ENCODE results near the gene ZNF814.
A peak's percentile ranks its signal among the peaks of the same experiment; 100 is the strongest.
"Not testable (repeated sequence)": the region's sequence is repeated elsewhere in the genome, so short reads cannot be mapped to it uniquely, and the experiment has no call there.

The ZNF814 gene

DNA sequence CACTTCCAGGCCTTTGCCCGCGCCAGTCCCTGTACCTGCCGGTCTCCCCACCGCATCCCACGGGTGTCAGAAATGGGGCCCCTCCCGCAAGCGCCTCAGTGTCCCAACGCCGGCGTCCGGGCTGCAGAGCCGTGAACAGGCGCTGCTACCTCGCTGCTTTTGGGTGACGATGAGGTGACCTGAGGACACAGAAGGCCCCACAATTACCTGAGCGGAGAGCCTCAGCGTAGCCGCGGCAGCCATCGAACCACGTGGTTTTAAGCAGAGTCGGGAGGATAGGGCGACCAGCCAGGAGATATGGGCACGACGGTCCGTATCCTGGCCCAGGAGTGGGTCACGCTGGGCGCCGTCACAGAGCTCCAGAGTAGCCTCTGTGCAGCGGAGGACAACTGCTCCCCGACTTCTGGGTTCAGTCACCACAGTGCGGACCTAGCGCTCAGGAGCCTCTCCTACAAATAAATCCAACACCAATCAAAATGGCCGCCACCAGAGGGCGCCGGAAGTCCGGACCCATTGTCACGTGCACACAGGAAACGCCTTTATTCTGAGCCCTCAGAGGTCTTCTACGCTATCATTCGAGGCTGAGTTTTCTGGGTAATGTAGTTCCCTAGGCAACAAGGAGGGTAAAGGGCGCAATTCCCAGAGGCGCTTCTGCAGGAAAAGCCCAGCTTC is at the start of gene ZNF814:
Gene ZNF814, minus strand, starts transcription at position 478 of the 672 bp plus-strand sequence. Its CDS starts 235 bp downstream, at position 243.
- peak; percentile 70 for DNase-seq (ENCODE audit: low spot score)

- no peak for DNase-seq (ENCODE audit: low spot score)
Measured at GRCh38 chr19:57935731-57936130, 46.9 kb upstream of the ZNF814 start.

- DNase-seq (ENCODE audit: low spot score), result peak; percentile 8
Measured at GRCh38 chr19:57934820-57935665, 46.2 kb upstream of the ZNF814 start, which contains the start of gene ZNF418. TSS of gene ZNF418 (minus strand) at chr19:57935402. CDS start at chr19:57933822, 1,580 bp downstream.

- no peak for DNase-seq (ENCODE audit: low spot score)
Measured at GRCh38 chr19:57927587-57927986, 38.8 kb upstream of the ZNF814 start.

DNA sequence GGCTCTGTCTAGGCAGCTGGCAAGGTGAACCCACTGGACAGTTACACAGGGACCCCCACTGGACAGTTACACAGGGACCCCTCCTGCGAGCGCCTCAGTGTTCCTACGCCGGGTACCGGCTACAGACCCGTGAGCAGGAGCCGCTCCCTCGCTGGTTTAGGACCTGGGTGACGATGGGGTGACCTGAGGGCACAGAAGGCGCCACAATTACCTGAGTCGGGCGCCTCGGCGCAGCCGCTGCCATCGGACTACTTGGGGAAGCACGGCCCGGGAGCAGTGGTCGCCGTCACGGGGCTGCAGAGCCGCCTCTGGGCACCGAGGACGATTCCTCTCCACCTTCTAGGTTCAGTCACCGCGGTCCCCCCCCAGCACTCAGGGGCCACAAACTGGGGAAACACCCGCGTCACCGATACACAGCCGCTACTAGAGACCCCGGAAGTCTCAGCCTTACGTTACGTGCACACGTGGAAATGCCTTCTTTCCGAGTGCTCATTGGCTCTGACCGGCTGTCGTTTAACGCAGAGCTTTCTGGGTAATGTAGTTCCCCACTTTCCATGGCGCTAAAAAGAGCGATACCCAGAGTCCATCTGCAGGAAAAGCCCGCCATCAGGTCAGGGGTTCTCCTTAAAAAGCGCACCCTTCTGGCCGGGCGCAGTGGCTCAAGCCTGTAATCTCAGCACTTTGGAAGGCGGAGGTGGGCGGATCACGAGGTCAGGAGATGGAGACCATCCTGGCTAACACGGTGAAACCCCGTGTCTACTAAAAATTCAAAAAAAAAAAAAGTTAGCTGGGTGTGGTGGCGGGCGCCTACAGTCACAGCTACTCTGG is 27.5 kb upstream of the ZNF814 start, which contains the start of gene ZNF417:
Gene ZNF417, minus strand, starts transcription at position 425 of the 828 bp plus-strand sequence. Its CDS starts 181 bp downstream, at position 244.
- peak; percentile 88 for DNase-seq (ENCODE audit: low spot score)

DNA sequence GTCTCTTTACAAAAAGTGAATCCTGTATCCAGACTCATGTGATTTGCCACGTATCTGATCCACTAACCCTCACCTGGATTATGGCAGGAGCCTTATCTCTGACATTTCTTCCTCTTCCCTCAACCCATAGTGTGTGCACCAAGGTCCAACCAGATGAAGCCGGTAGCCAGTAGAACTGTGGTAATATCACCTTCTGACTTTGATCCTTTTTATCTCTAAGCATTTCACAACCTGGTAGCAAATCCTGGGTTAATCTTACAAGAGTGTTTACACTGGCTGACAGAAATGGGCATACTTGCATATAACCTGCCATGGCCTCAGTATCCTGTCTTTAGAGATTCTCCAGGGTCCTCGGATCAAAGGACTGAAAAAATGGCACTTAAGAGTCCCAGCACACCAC is 25.7 kb upstream of the ZNF814 start:
- no peak for DNase-seq (ENCODE audit: low spot score)

DNA sequence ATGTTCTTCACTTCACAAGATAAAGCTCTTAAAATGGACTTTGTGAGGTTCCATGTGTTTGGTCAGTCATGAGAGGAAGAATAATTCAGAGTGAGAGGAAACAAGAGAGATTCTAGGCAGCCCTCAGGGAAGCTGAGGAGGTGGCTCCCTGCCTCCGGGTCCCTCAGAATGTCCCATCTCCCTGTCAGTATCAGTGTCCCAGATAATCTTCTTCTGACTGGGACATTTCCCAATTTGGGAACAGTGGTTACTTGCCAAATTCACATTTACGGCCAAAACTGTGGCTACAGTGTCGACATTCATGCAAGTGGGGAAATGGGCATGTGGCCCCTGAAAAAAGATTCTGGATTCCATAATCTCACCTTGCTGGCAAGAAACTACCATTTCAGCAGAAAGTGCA is 18.6 kb upstream of the ZNF814 start:
- DNase-seq (ENCODE audit: low spot score), result no peak

- no peak for DNase-seq (ENCODE audit: low spot score)
Measured at GRCh38 chr19:57905258-57905657, 16.4 kb upstream of the ZNF814 start.

- DNase-seq (ENCODE audit: low spot score), result no peak
Measured at GRCh38 chr19:57903618-57904184, 14.9 kb upstream of the ZNF814 start.

- no peak for DNase-seq (ENCODE audit: low spot score)
Measured at GRCh38 chr19:57900311-57900710, 11.5 kb upstream of the ZNF814 start.

- not testable (repeated sequence) for DNase-seq (ENCODE audit: low spot score)
Measured at GRCh38 chr19:57890706-57891105, 1.9 kb upstream of the ZNF814 start.

DNA sequence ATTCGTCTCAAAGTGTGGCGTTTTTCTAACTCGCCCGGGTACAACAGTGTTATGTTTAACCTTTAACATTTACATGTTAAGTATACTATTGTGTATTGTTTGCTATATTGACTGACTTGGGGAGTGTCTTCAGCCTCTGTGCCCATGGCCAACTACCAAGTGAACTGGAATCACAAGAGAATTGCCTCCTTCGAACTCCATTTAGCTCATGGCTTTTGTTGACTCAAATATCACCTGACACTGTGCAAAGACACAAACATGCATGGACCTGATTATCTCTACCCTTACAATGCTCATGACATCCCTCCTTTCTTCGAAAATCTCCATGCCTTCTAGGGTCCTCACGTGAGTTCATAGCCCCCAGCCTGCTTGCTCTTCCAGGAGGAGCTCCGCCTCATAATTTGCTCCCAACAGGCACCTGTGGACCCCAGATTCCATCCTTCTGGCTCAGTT is 704 bp downstream of the ZNF814 start:
- no peak for DNase-seq (ENCODE audit: low spot score)

DNA sequence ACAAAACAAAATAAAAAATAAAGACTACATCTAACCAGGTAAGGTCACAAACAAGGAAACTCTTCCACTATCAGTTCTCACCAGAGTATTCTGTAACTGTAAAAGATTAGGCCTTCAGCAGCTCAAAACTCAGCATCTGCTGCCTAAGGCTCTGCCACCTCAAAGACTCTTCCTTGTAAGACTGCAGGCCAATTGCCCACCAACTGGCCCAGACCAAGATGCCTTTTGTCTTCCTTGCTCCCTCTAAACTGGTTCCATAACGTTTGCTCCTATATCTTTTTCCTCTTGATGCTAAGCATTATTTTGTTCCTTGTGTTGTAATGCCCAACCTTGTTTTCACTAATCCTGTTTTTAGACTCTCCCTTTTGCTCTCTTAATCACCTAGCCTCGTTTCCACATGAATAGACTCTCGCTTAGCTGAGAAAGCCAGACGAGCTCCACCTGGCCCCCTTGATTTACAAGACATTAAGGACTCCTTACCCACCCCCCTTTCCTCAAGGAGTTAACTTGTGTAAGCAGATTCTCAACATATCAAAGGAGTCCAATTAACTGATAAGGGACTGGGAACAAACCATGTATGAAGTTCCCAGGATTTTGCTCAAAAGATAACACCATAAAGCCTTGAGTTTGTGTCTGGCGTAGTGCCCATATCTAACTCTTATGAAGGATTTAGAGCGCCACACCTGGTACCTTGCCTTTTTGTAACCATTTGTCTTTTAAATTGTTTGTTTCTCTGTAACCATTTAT is 1.5 kb downstream of the ZNF814 start:
- DNase-seq (ENCODE audit: low spot score), result no peak

GRCh38 chr19:57886046-57886445 is 2.8 kb downstream of the ZNF814 start:
- DNase-seq (ENCODE audit: low spot score), result no peak

GRCh38 chr19:57873883-57874799 is 14.7 kb downstream of the ZNF814 start:
- DNase-seq (ENCODE audit: low spot score), result not testable (repeated sequence)

DNA sequence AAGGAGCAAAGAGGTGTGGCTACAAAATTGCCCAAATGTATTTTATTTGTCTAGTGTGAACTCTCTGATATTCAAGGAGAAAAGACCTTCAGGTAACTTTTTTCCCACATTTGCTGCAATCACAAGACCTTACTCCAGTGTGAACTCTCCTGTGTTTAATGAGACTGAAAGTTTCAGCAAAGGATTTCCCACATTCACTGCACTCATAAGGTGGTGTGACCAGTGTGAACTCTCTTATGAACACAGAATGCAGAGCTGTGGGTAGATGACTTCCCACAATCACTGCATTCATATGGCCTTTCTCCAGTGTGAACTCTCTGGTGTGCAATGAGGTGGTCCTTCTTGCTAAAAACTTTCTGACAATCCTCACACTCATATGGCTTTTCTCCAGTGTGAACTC is 16.4 kb downstream of the ZNF814 start:
- no peak for DNase-seq (ENCODE audit: low spot score)

- no peak for DNase-seq (ENCODE audit: low spot score)
Measured at GRCh38 chr19:57870225-57870624, 18.6 kb downstream of the ZNF814 start.

GRCh38 chr19:57869655-57870054 is 19.2 kb downstream of the ZNF814 start:
- not testable (repeated sequence) for DNase-seq (ENCODE audit: low spot score)

GRCh38 chr19:57867868-57868492 is 20.9 kb downstream of the ZNF814 start:
- no peak for DNase-seq (ENCODE audit: low spot score)

All from CD4-positive, alpha-beta T cell treated with Interleukin-6 at 100 ng/mL for 8 hours (primary cell).